Kidney (tissue), 14 donors: ENCODE results near the gene RASEF. TPM values are rescaled to one million over a fixed set of nuclear protein-coding genes. Genes with fewer than 3 reads are reported as not detected.

Experiments
- DNase-seq, 5 donors: peaks; one replicate each; pipeline ENCODE4 v3.0.0-alpha.2; 2013 to 2020
- FAIRE-seq: peaks from 2 replicates; lab custom pipeline; 2012; peaks lifted over from hg19 to GRCh38; lab: Jason Lieb, UNC
- H3K27ac ChIP-seq, 2 donors: one replicate each; pipeline ENCODE4 v1.7.0; 2013; ENCODE audit warnings: low read depth in 2 of 2, low read length in 2 of 2, inconsistent platforms in 1 of 2
- H3K27me3 ChIP-seq: one replicate; pipeline ENCODE4 v1.7.1; 2013; ENCODE audit warnings: low read length, inconsistent platforms; ENCODE audit not compliant: control insufficient read depth, insufficient read depth
- H3K36me3 ChIP-seq, 3 donors: one replicate each; pipeline versions ENCODE4 v1.7.0 to v1.7.1; 2013; ENCODE audit warnings: low read length in 3 of 3, control low read depth in 1 of 3, inconsistent platforms in 1 of 3; ENCODE audit not compliant: insufficient read depth in 3 of 3, control insufficient read depth in 2 of 3
- H3K4me1 ChIP-seq, 3 donors: one replicate each; pipeline versions ENCODE4 v1.7.0 to v1.7.1; 2013; ENCODE audit warnings: low read length in 3 of 3, inconsistent platforms in 1 of 3, low read depth in 1 of 3; ENCODE audit not compliant: control insufficient read depth in 2 of 3, insufficient read depth in 2 of 3
- H3K4me3 ChIP-seq, 3 donors: one replicate each; pipeline versions ENCODE4 v1.7.0 to v1.8.1; 2013; ENCODE audit warnings: low read length in 3 of 3, control low read depth in 1 of 3, inconsistent platforms in 1 of 3
- H3K9ac ChIP-seq, 3 donors: one replicate each; pipeline versions ENCODE4 v1.7.0 to v1.7.1; 2013; ENCODE audit warnings: low read length in 3 of 3, control low read depth in 1 of 3, inconsistent platforms in 1 of 3
- H3K9me3 ChIP-seq, 3 donors: one replicate each; pipeline versions ENCODE4 v1.7.0 to v1.7.1; 2013; ENCODE audit warnings: low read length in 3 of 3, control low read depth in 1 of 3, inconsistent platforms in 1 of 3; ENCODE audit not compliant: control insufficient read depth in 2 of 3, insufficient read depth in 1 of 3
- intact Hi-C: fragments of 100-400 bp; cut with DNase I; formaldehyde crosslinking; loops from one replicate; pipeline ENCODE4 v1.11.1; 2022
- polyA plus RNA-seq: library from polyadenylated mRNA; stranded (reverse); fragments of 350-450 nt; fragmentation: Illumina TruSeq; extraction: RNeasy Lipid Tissue Mini Kit (QIAGEN cat#74804); gene quantifications from one replicate; pipeline ENCODE4 v1.2.3, GENCODE V29; 2014; ENCODE audit warnings: low read depth, low replicate concordance; ENCODE audit not compliant: insufficient read depth
- total RNA-seq: library from RNA; stranded (reverse); fragmentation: NEBNext Ultra II Directional; extraction: Animal tissue kit (Norgen Biotek cat#: 25700); gene quantifications from one replicate; pipeline ENCODE4 v1.2.1, GENCODE V29; 2021
- TF ChIP-seq, protein P1 (sequence below): IDR thresholded peaks from 3 replicates; pipeline ENCODE4 v1.5.1; 2012; ENCODE audit warnings: mild to moderate bottlenecking, moderate library complexity, borderline replicate concordance; ENCODE audit not compliant: insufficient read depth; ENCODE audit errors: extremely low read depth
- donor health status: control.
- donor health status: control.
- donor health status: control.
- donor health status: control.
- donor health status: control.
- donor health status: DM: yes; HTN: yes; CAD: no.
- donor health status: Normal renal cell carcinoma (clear cell type).

RASEF gene
- total and polyA plus RNA-seq, 2 donors from 2014 or later = 2.2 to 11.9 TPM

DNA sequence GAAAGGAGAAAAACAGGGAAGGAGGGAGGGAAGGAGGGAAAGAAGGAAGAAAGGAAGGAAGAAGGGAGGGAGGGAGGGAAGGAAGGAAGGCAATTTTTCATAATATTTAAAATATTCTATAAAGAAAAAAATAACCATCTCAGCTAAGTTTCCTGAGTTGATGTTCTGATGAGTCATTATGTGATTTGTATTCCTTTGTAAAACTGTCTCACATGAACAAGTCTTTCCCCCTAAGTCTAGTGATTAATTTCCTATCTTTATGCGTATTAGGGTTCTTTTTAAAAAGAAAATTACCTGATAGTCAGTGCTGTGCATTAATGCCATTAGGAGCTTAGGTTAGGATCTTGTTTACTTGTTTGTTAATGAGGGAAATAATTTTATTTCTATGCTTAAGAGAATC is 94.1 kb downstream of the RASEF start:
- Histone ChIP-seq H3K4me1 (no peaks in the 10 kb centered on the region), H3K27me3 (no peaks in the 10 kb centered on the region), H3K27ac (no peak overlapping the region), H3K36me3 (no peaks in the 10 kb centered on the region), H3K4me3 (no peak overlapping the region), H3K9me3 (no peaks in the 10 kb centered on the region), H3K9ac (no peak overlapping the region)
- TF ChIP-seq, protein P1, sequence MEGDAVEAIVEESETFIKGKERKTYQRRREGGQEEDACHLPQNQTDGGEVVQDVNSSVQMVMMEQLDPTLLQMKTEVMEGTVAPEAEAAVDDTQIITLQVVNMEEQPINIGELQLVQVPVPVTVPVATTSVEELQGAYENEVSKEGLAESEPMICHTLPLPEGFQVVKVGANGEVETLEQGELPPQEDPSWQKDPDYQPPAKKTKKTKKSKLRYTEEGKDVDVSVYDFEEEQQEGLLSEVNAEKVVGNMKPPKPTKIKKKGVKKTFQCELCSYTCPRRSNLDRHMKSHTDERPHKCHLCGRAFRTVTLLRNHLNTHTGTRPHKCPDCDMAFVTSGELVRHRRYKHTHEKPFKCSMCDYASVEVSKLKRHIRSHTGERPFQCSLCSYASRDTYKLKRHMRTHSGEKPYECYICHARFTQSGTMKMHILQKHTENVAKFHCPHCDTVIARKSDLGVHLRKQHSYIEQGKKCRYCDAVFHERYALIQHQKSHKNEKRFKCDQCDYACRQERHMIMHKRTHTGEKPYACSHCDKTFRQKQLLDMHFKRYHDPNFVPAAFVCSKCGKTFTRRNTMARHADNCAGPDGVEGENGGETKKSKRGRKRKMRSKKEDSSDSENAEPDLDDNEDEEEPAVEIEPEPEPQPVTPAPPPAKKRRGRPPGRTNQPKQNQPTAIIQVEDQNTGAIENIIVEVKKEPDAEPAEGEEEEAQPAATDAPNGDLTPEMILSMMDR = no peak
- FAIRE-seq (no peak), DNase-seq (no peak)
- intact Hi-C loops = no loop called here

DNA sequence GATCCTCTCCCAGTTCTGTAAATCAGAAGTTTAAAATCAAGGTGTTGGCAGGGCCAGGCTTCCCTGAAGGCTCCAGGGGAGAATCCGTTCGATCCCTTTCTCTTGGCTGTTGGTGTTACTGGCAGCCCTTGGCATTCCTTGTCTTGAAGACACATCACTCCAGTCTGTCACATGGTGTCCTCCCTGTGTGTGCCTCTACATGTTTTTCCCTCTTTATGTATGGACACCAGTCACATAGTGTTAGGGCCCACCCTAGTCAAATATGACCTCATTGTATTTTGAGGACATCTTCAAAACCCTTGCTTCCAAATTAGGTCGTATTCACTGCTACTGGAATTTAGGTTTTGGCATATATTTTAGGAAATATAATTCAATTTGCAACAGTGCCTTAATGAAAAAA is 94.6 kb downstream of the RASEF start:
- Histone ChIP-seq H3K4me1 (no peaks in the 10 kb centered on the region), H3K9ac (no peak overlapping the region), H3K27ac (no peak overlapping the region), H3K36me3 (no peaks in the 10 kb centered on the region), H3K27me3 (no peaks in the 10 kb centered on the region), H3K9me3 (no peaks in the 10 kb centered on the region), H3K4me3 (no peak overlapping the region)
- TF ChIP-seq, protein P1 = no peak
- intact Hi-C loops = no loop called here
- FAIRE-seq = no peak
- no peak for DNase-seq

DNA sequence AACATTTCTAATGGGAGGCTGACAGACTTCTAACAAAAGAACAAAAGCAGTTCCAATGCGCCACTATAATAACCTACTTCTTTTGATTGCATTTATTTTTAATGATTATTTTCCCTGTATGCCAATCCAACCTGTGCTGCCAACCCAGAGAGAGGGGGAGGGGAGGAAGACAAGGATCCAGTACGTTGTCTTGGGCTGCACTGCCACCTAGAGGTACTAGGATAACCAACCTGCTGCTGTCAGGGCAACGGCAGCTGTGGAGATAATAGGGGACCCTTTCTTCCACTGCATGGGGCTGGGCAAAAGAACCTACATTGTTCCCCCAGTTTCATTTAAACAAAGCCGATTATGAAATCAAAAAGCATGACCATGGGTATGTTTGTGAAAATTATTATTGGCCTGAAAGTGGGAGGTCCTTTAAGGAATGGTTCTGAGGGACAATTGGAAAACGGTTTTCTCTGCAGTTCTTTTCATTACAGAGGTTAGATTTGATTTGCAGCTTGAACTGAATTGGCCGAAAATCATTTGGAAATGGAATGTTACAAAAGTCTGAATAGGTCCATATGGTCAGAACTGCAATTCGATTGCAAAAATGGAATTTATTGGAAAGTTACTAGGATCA is 101.3 kb downstream of the RASEF start:
- Histone ChIP-seq H3K27me3 (no peaks in the 10 kb centered on the region), H3K36me3 (no peaks in the 10 kb centered on the region), H3K9me3 (no peaks in the 10 kb centered on the region), H3K9ac (no peak overlapping the region), H3K27ac (no peak overlapping the region), H3K4me3 (no peak overlapping the region), H3K4me1 (no peaks in the 10 kb centered on the region)
- TF ChIP-seq, protein P1 = peak; percentile 86
- DNase-seq (peak; percentile 72 to 96 (median 87)), FAIRE-seq (peak; percentile 50)
- intact Hi-C loops = no loop called here
